ENCODE measurements around the gene MYRF.

- TF ChIP-seq CTCF (IDR thresholded peaks at IDR 0.05), result no peak
- TF ChIP-seq EP300 (IDR thresholded peaks at IDR 0.05), result no peak
Observed at GRCh38 chr11:61725781-61726231, 26.6 kb upstream of the MYRF start.
